GM04504 (cell line): ENCODE measurements around the gene OR4D5.

Source experiments
- DNase-seq: peaks from one replicate; pipeline ENCODE4 v3.0.0-alpha.2; 2012; ENCODE audit warnings: low read depth

The OR4D5 gene

DNA sequence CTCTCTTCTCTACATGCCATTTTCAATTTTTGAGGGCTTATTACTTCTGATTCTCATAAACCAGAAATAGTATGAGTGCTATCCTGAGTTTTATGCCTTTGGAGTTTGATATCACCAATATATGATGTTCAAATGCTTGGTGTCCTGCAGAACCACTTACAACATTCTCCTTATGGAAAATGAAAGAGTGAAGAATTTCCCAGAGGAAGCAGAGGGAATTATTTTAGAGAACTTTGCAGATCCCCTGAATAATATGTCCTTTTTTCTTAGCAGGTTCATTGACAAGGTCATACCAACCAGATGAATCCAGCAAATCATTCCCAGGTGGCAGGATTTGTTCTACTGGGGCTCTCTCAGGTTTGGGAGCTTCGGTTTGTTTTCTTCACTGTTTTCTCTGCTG, at the start of gene OR4D5:
TSS of gene OR4D5 (plus strand) at position 301 of the 400 bp plus-strand sequence. CDS start at position 301, 0 bp downstream.
- DNase-seq = no peak

DNA sequence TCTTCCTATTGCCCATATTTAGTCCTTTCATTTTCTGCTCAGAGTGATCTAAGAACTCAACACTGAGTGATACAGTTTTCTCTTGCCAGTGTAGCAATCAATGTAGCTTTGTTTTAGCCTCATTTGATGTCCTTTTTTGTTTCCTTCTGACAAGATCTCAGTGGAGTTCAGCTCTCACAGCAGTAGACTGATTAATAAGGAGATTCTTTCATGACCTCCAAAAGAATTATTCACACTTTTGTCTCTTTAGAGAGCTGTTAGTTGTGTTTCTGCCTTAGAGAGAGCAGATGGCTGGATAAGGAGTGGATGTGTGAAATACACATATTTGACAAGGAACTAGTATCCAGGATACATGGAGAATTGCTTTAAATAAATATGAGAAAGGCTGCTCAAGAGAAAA, 47.4 kb upstream of the OR4D5 start:
- no peak for DNase-seq

DNA sequence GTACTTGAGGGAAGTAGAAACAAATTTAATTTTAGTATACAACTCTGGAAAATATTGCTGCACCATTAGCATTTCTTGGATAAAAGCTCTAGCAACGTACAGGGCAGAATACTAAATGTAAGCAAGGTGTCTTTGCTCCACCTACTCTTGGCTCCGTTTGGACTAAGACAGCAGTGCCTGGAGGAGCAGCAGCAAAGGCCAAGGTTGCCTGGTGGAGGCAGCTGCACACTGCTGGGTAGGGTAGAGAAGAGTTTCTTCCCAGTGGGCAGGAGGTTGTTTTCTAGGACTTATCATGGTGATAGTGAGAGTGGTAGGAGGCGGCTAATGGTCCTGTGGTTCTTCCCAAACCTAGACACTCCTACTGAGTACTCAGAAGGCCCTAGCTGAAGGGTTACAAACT, 39.6 kb upstream of the OR4D5 start:
- no peak for DNase-seq

DNA sequence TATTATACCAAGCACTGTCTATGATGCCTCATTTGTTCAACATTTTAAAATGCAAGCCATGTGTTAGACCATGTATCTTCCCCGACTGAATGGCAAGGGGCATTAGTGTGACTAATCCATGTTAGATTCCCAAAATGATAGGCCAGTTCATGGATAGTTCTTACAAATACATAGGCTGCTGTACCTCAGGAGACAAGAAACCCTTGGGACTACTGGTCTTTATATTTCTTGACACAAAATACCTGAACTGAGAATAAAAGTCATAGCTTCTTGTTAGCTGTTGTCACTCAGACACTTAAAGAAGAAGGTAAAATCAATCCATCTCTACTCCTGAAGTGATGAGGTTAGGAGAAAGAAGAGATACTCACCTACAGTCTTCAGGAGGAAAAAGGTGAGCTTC, 37.5 kb upstream of the OR4D5 start, which contains the start of gene OR8D4:
TSS of gene OR8D4 (plus strand) at position 301 of the 400 bp plus-strand sequence. CDS start 4,265 bp downstream, outside the sequence.
- no peak for DNase-seq

DNA sequence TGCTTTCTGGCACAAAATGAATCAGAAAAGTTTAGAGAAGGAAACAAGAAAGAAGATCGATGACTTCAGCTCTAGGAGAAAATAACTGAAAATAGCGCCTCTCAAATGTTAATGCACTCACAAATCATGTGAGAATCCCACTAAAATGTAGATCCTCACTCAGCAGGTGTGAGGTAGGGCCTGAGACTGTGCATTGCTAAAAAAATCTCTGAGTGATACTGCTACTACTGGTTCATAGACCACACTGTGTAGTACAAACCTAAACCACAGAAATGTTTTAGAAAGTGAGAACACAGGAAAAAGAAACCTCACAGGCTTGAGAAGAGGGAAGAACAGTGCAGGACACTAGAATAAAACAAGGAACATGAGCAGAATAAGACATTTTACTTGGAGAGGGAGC, 35.5 kb upstream of the OR4D5 start:
- DNase-seq = no peak

DNA sequence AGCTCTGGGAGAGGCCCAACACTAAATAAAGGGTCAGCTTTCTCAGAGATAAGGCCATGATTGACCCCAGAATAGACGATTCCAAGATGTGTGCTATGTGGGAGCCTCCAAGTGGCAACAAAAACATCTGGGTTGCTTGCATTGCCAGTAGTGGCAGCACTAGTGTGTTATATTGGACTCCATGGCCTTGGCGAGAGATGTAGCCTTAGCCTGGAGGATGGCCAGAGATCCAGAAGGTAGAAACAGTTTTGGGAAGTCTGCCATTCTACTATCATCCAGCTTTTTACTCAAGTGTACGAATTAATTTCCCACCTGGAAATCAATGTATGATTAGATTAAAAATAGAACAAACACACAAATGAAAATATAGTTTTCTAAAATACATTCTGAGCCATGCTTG, 34.5 kb upstream of the OR4D5 start:
- DNase-seq = no peak

DNA sequence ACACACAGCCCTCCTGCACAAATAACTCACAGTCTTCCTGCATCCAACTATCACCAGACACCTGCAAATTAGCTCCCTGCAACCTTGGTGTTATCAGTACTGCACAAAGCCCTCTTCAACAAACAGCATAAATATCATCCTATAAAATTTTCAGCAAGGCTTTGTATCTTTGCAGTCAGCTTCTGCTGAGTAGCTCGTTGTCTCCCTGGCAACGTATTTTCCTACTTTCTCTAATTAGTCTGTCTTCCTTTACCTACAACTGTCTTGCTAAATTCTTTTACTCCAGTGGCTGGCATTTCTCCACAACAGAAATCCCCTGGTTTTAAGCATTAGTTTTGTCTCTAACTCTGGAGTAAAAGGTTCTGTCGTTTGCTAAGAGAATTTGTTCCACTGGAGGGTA, 33.6 kb upstream of the OR4D5 start:
- no peak for DNase-seq

DNA sequence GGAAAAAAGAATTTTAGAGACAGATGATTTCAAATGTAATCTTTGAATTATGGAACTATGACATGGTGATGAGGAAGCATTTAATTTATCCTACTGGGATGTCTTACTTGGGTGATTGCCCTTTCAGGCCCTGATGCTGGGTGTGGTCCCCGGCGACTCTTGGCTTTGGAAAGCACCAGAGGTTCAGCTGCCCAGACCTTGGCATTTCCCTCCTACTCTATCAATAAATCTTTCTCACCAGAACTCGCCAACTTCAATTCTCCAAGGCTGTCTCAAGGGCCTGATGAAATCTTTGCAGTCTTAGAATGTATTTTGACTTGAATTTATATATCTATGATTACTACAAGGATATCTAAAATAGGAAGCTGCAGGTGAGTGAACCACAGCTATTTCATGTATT, 18.5 kb upstream of the OR4D5 start:
- no peak for DNase-seq

DNA sequence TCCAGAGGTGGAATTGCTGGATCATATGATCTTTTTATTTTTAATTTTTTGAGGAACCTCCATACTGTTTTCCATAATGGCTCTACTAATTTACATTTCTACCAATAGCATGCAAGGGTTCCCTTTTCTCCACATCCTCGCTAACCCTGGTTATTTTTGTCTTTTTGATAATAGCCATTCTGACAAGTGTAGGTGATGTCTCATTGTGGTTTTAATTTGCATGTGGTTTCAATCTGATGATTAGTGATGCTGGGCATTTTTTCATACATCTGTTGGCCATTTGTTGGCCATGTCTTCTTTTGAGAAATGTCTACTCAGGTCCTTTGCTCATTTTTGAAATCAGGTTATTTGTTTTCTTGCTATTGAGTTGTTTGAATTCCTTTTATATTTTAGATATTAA, 15.4 kb upstream of the OR4D5 start:
- DNase-seq = no peak

DNA sequence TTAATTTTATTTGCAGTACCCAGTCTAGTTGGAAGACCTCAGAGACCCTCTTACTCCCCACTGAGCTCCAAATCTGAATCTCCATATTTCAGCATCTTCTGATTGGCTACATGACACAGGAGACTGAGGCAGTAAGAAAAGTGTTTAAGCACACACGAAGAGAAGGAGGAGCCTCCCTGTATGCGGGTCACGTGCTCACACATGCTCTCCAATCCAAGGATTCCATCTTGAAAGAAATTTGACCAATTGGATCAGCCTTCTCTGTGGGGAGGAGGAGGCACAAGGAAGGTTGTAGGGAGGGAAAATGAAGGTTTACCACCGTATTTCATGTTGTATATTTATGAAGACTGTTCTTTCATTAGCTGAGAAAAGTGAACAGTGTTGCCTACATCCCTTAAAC, 3.0 kb downstream of the OR4D5 start:
- DNase-seq = no peak

DNA sequence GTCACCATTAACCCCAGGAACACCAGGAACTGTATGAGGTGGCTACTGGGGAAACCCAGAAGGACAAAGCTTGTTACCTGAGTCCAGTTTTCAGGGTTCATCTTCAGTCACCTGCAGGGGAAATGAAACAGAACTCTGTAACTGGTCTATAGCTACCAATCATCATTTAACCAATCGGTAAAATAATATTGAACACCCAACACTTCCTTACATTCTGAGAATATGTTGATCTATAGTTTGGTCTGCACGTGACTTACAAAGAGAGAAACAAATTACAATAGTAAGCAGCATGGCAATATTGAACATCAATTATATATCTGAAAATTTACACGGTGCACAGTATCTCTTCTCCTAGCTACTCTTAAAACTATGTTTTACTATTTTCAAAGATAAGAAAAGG, 4.3 kb downstream of the OR4D5 start, which contains the start of gene OR6T1:
TSS of gene OR6T1 (minus strand) at position 101 of the 400 bp plus-strand sequence. CDS start at position 101, 0 bp downstream.
- DNase-seq = no peak

DNA sequence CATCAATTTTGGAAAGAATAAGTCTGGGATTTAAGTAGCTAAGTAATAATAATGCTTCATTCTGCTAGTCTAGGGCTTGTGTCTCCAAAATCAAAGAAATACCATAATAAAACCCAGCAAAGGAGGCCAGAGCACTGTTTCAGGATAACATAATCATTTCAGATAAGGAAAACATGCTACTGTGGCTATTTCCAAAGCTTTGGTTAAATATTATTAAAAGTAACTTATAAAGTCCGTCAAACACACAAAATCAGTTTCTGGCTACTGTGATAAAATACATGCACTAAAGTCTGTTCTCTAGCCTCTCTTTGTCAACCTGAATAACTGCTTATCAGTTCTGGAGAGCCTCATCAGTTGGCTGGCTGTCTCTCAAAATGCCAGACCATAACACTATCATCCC, 5.7 kb downstream of the OR4D5 start:
- DNase-seq = no peak

DNA sequence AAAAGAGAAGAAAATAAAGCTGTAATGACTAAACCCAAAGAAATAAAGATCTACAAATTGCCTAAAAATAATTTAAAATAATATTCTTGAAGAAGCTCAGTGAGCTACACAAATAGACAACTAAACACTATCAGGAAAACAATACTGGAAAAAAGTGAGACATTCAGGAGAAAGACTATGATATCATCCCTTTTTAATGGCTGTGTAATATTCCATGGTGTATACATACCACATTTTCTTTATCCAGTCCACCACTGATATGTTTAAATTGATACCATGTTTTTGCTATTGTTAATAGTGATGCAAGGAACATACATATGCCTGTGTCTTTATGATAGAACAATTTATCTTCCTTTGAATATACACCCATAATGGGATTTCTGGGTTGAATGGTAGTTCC, 17.3 kb downstream of the OR4D5 start:
- no peak for DNase-seq

DNA sequence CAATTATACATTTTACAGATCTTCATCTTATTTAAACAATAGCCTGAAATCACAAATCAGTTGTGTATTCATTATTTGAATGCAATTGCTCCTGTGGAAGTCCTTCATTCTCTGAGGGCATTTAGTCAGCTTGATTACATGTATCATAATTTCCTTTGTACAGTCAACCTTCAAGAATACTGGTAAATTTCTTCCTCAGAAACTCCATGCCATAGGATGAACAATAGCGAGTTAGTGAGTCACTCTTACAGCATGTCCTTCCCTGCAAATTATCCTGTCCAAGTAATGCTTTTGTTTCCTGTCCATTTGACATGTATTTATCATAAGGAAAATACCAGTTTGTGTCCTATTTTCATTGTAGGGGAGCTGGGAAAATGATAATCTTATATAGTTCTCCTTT, 34.4 kb downstream of the OR4D5 start:
- peak; percentile 17 for DNase-seq

DNA sequence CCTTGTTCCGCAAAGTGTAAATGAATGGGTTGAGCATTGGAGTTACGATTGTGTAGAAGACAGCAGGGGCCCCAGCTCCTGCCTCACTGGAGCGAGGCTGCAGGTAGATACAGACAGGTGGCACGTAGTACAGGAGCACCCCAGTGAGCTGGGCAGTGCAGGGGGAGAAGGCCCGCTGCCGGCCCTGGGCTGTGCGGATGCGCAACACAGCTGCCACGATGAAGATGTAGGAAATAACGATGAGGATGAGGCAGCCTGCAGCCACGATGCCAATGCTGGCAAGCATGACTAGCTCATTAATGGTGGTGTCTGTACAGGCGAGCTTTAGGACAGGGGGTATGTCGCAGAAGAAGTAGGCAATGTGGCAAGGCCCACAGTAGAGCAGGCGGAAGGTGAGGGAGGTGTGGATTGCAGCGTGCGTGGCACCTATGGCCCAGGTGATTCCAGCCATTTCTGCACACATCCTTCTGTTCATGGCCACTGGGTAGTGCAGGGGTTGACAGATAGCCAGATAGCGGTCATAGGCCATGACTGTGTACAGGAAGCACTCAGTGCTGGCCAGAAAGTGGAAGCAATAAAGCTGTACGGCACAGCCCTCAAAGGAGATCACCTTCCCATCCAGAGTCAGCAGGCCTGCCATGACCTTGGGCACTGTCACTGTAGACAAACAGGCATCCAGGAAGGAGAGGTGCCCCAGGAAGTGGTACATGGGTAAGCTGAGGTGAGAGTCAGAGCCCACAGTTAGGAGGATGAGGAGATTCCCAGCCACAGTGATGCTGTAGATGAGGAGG, 37.5 kb downstream of the OR4D5 start:
- DNase-seq = no peak

DNA sequence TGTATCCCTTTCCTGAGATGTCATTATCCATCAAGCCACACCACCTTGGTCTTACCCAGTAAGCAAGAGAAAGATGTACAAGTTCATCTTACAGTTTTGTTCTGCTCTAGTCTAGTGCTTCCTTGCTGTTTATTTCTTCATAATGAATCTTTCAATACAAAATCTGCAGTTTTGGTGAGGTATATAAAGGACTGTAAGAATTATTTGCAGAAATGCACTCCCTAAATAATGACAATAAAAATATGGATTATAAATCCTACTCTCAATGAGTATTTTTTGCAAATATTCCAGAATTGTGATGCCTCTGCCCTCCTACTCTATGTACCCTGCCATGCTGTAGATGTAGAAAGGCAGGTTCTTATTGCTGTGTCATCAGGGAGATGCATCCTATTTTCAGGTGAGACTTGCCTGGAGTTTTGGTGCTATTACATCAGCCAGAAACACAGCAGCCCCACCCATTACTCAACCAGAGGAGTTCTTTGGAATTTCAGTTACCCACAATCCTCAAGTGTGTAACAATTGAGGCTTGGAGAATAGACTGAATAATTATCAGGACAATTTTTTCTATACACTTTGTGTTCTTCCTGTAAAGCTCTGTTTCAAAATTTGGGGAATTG, 38.4 kb downstream of the OR4D5 start, which contains the start of gene OR10S1:
TSS of gene OR10S1 (minus strand) at position 51 of the 617 bp plus-strand sequence. CDS start 117 bp downstream, outside the sequence.
- DNase-seq = no peak

DNA sequence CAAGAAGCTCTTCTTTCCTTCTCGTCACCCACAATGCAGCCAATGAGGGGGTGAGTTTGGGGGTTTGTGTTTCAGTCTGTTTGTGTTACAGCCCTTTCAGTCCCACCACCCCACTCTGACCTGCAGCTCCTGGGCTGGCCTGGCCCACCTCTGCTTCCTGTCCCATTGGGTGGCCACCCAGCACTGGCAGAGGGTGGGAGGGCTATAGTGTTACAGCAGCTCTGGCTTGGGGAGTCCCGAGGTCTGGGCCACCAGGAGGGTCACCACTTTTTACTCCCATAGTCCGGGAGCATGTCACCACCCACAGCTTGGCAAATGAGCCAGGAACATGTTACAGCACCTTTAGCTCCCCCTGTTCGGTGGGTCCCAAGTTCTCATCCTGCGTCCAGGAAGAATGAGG, 39.9 kb downstream of the OR4D5 start:
- no peak for DNase-seq
